GM23338 (cell line): ENCODE measurements around the gene RTN4RL1. TPM values are rescaled to one million over a fixed set of nuclear protein-coding genes. Genes with fewer than 3 reads are reported as not detected.

Experiments used
- ATAC-seq: fragments of 200-7000 bp; cut with Tn5 transposase; 3 replicates; pipeline ENCODE4 v1.9.1; 2020
- DNase-seq: peaks from one replicate; pipeline ENCODE4 v3.0.0-alpha.2; 2015; ENCODE audit warnings: low spot score
- H2AFZ ChIP-seq: fragments of 200-600 bp; sonication (generic); 2 replicates; pipeline ENCODE4 v1.8.0; 2016; ENCODE audit warnings: antibody characterized with exemption, mild to moderate bottlenecking, moderate library complexity
- H3F3A ChIP-seq: fragments of 200-600 bp; sonication (generic); replicated peaks from 2 replicates; pipeline ENCODE4 v1.8.0; 2017; ENCODE audit warnings: antibody characterized with exemption, mixed run types, low read depth
- H3K27ac ChIP-seq: fragments of 200-600 bp; sonication (generic); 2 replicates; pipeline ENCODE4 v1.6.1; 2016; ENCODE audit warnings: low read depth
- H3K27me3 ChIP-seq: fragments of 200-600 bp; sonication (generic); 2 replicates; pipeline ENCODE4 v1.8.0; 2016; ENCODE audit warnings: mild to moderate bottlenecking, mixed run types, moderate library complexity; ENCODE audit not compliant: insufficient read depth
- H3K36me3 ChIP-seq: fragments of 200-600 bp; sonication (generic); 2 replicates; pipeline ENCODE4 v1.8.0; 2016; ENCODE audit warnings: mild to moderate bottlenecking; ENCODE audit not compliant: insufficient read depth
- H3K4me1 ChIP-seq: fragments of 200-600 bp; sonication (generic); 2 replicates; pipeline ENCODE4 v1.8.0; 2016; ENCODE audit warnings: mild to moderate bottlenecking, moderate library complexity; ENCODE audit not compliant: insufficient read depth
- H3K4me2 ChIP-seq: fragments of 200-600 bp; sonication (generic); 2 replicates; pipeline ENCODE4 v1.7.1; 2017; ENCODE audit warnings: mixed run types
- H3K4me3 ChIP-seq: fragments of 200-600 bp; sonication (generic); 2 replicates; pipeline ENCODE4 v1.6.1; 2016; ENCODE audit warnings: mixed run types
- H3K79me2 ChIP-seq: fragments of 200-600 bp; sonication (generic); replicated peaks from 2 replicates; pipeline ENCODE4 v1.8.0; 2017; ENCODE audit warnings: mild to moderate bottlenecking; ENCODE audit not compliant: insufficient read depth
- H3K9me2 ChIP-seq: fragments of 200-600 bp; sonication (generic); 2 replicates; pipeline ENCODE4 v1.8.0; 2017; ENCODE audit not compliant: insufficient read depth
- H4K20me1 ChIP-seq: fragments of 200-600 bp; sonication (generic); replicated peaks from 2 replicates; pipeline ENCODE4 v1.8.0; 2017; ENCODE audit warnings: mild to moderate bottlenecking; ENCODE audit not compliant: insufficient read depth
- H3K27ac Mint-ChIP-seq: 2 replicates; pipeline ENCODE4 v1.8.0; 2020; ENCODE audit warnings: inconsistent platforms, mild to moderate bottlenecking, moderate library complexity, mixed read lengths
- H3K27me3 Mint-ChIP-seq: 3 replicates; pipeline ENCODE4 v1.8.0; 2022; ENCODE audit warnings: low read depth, mild to moderate bottlenecking, moderate library complexity, mixed read lengths, inconsistent platforms; ENCODE audit not compliant: insufficient read depth, poor library complexity
- H3K36me3 Mint-ChIP-seq: 3 replicates; pipeline ENCODE4 v1.8.0; 2021; ENCODE audit warnings: low read depth, mild to moderate bottlenecking, inconsistent platforms, moderate library complexity, mixed read lengths
- H3K4me1 Mint-ChIP-seq: 3 replicates; pipeline ENCODE4 v1.8.0; 2020; ENCODE audit warnings: mild to moderate bottlenecking, inconsistent platforms, mixed read lengths
- H3K4me3 Mint-ChIP-seq: 3 replicates; pipeline ENCODE4 v1.8.0; 2021; ENCODE audit warnings: moderate library complexity, mild to moderate bottlenecking, inconsistent platforms, mixed read lengths
- H3K9me3 Mint-ChIP-seq: 3 replicates; pipeline ENCODE4 v1.8.0; 2020; ENCODE audit warnings: moderate library complexity, mild to moderate bottlenecking, inconsistent platforms, mixed read lengths
- CREB1 ChIP-seq: fragments of 250-450 bp; sonication (Bioruptor Pico); IDR thresholded peaks from 2 replicates; pipeline ENCODE4 v1.5.0; 2020; ENCODE audit warnings: low read depth, mild to moderate bottlenecking, moderate library complexity
- ETS1 ChIP-seq: IDR thresholded peaks from 2 replicates; pipeline ENCODE4 v1.6.1; 2016; ENCODE audit warnings: antibody characterized with exemption
- EZH2 ChIP-seq: fragments of 200-600 bp; sonication (generic); IDR thresholded peaks from one replicate; pipeline ENCODE4 v1.8.0; 2017; ENCODE audit warnings: antibody characterized with exemption, mild to moderate bottlenecking, low read depth; ENCODE audit not compliant: unreplicated experiment
- JUNB ChIP-seq: IDR thresholded peaks from one replicate; pipeline ENCODE4 v1.6.1; 2016; ENCODE audit warnings: antibody characterized with exemption; ENCODE audit not compliant: unreplicated experiment
- NANOG ChIP-seq: IDR thresholded peaks from 2 replicates; pipeline ENCODE4 v1.6.1; 2016; ENCODE audit warnings: antibody characterized with exemption, borderline replicate concordance
- STAT1 ChIP-seq: IDR thresholded peaks from one replicate; pipeline ENCODE4 v1.6.1; 2016; ENCODE audit warnings: antibody characterized with exemption; ENCODE audit not compliant: unreplicated experiment
- ZNF114 ChIP-seq: fragments of 250-450 bp; sonication (Bioruptor Pico); IDR thresholded peaks from 2 replicates; pipeline ENCODE4 v1.5.0; 2020; ENCODE audit warnings: mild to moderate bottlenecking, moderate library complexity
- ZNF331 ChIP-seq: fragments of 250-450 bp; sonication (Bioruptor Pico); IDR thresholded peaks from 2 replicates; pipeline ENCODE4 v1.5.0; 2020; ENCODE audit warnings: low read depth, mild to moderate bottlenecking, moderate library complexity
- ZNF462 ChIP-seq: fragments of 250-450 bp; sonication (Bioruptor Pico); IDR thresholded peaks from 2 replicates; pipeline ENCODE4 v1.5.0; 2020; ENCODE audit warnings: mild to moderate bottlenecking, moderate library complexity
- polyA plus RNA-seq: library from polyadenylated mRNA; unstranded; fragments of >200 nt; fragmentation: Nextera tagmentation; extraction: Ambion mirVana; gene quantifications from 2 replicates; pipeline ENCODE4 v1.2.1, GENCODE V29; 2016
- total RNA-seq: library from RNA; depleted of rRNA; stranded (reverse); fragments of >200 nt; shearing (Covaris generic); gene quantifications from 2 replicates; pipeline ENCODE4 v1.2.3, GENCODE V29; 2014

The RTN4RL1 gene
- total and polyA plus RNA-seq, 2 experiments from 2014 or later, result 0.17 TPM; not detected in 1

GRCh38 chr17:2023692-2024571 is 1.2 kb downstream of the RTN4RL1 start:
- Histone ChIP-seq H3K4me2 (peak overlapping the region; percentile 88), H3F3A (0 out of 2 replicates have a peak, but pooled peaks cover 4% of the 10 kb centered on the region), H3K36me3 (no peaks in the 10 kb centered on the region), H3K4me3 (peak overlapping the region; percentile 69), H3K27me3 (peaks cover 95% of the 10 kb centered on the region), H3K79me2 (no peaks in the 10 kb centered on the region), H4K20me1 (no peaks in the 10 kb centered on the region), H3K9me2 (no peaks in the 10 kb centered on the region), H3K4me1 (peaks cover 4% of the 10 kb centered on the region; the same call in 1 of the 2 replicates), H3K27ac (no peak overlapping the region), H2AFZ (peak overlapping the region; percentile 90)
- Mint-ChIP-seq H3K27me3 (peaks cover 84% of the 10 kb centered on the region), H3K4me3 (peak overlapping the region; percentile 68), H3K36me3 (no peaks in the 10 kb centered on the region), H3K9me3 (no peaks in the 10 kb centered on the region), H3K27ac (no peak overlapping the region), H3K4me1 (no peaks in the 10 kb centered on the region; the same call in 2 of the 3 replicates)
- TF ChIP-seq EZH2, result no peak
- TF ChIP-seq ETS1, result no peak
- no peak for TF ChIP-seq ZNF331 (CRISPR knock-in tag)
- 0 out of 2 replicates have a peak, but pooled peaks have one; percentile 20 for TF ChIP-seq CREB1 (CRISPR knock-in tag)
- no peak for TF ChIP-seq NANOG
- ATAC-seq (peak; percentile 69), DNase-seq (peak; percentile 96)

GRCh38 chr17:2023256-2023655 is 1.9 kb downstream of the RTN4RL1 start:
- Mint-ChIP-seq H3K27ac (no peak overlapping the region), H3K9me3 (no peaks in the 10 kb centered on the region)

More at GRCh38 chr17:2023256-2023655, 1.9 kb downstream of the RTN4RL1 start:
- Histone ChIP-seq H3K27me3 (peaks cover 92% of the 10 kb centered on the region), H3K4me3 (no peak overlapping the region), H3K27ac (no peak overlapping the region), H3K4me1 (peaks cover 4% of the 10 kb centered on the region; the same call in 1 of the 2 replicates), H2AFZ (no peak overlapping the region), H3K79me2 (no peaks in the 10 kb centered on the region), H3K36me3 (no peaks in the 10 kb centered on the region), H3F3A (0 out of 2 replicates have a peak, but pooled peaks cover 4% of the 10 kb centered on the region), H4K20me1 (no peaks in the 10 kb centered on the region), H3K4me2 (no peak overlapping the region), H3K9me2 (no peaks in the 10 kb centered on the region)
- Mint-ChIP-seq H3K36me3 (no peaks in the 10 kb centered on the region), H3K27me3 (peaks cover 83% of the 10 kb centered on the region), H3K4me3 (peak overlapping the region; percentile 16; the same call in 1 of the 3 replicates), H3K4me1 (no peaks in the 10 kb centered on the region; the same call in 2 of the 3 replicates)
- TF ChIP-seq NANOG (no peak), ZNF462 (no peak), ZNF114 (CRISPR knock-in tag) (no peak), CREB1 (CRISPR knock-in tag) (no peak), JUNB (no peak), EZH2 (no peak), STAT1 (no peak), ETS1 (no peak)
- DNase-seq, result no peak
- ATAC-seq, result peak; percentile 2; the same call in 2 of the 3 replicates
